ENCODE measurements around the gene UGT1A3. TPM values are rescaled to one million over a fixed set of nuclear protein-coding genes. Genes with fewer than 3 reads are reported as not detected.

The UGT1A3 gene
- total RNA-seq, 1 donor from 2014 or later = not detected

- no peak for DNase-seq (ENCODE audit: low read depth)
These were observed 27.7 kb downstream of the UGT1A3 start for GRCh38 chr2:233756429-233757081.

DNA sequence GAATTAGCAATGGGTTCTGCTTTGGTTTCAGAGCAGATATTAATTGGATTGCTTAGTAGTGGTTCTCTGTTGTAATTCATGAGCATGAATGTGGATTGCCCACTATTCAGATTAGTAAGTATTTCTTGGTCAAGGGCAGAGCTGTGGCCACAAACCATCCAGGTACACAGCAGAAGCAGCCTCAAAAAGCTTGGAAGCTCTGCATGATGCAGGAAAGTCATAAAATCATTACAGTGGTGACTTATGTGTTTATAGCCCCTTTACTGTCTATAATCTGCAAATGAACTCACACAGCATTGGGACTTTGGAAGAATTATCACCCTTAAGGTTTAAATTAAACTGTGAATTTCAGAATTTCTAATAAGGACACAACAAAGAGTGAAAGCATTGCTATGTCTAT is 29.3 kb downstream of the UGT1A3 start:
- DNase-seq (ENCODE audit: low read depth) = no peak

GRCh38 chr2:233758849-233759248 is 30.0 kb downstream of the UGT1A3 start:
- DNase-seq (ENCODE audit: low read depth) = no peak

DNA sequence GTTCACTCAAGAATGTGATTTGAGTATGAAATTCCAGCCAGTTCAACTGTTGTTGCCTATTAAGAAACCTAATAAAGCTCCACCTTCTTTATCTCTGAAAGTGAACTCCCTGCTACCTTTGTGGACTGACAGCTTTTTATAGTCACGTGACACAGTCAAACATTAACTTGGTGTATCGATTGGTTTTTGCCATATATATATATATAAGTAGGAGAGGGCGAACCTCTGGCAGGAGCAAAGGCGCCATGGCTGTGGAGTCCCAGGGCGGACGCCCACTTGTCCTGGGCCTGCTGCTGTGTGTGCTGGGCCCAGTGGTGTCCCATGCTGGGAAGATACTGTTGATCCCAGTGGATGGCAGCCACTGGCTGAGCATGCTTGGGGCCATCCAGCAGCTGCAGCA is 31.2 kb downstream of the UGT1A3 start, which contains the start of gene UGT1A1:
Gene UGT1A1 (plus strand): TSS at position 228 of the 400 bp plus-strand sequence. CDS start 18 bp downstream, at position 246.
- no peak for DNase-seq (ENCODE audit: low read depth)

- no peak for DNase-seq (ENCODE audit: low read depth)
These were observed 32.4 kb downstream of the UGT1A3 start for GRCh38 chr2:233761040-233761769.

DNA sequence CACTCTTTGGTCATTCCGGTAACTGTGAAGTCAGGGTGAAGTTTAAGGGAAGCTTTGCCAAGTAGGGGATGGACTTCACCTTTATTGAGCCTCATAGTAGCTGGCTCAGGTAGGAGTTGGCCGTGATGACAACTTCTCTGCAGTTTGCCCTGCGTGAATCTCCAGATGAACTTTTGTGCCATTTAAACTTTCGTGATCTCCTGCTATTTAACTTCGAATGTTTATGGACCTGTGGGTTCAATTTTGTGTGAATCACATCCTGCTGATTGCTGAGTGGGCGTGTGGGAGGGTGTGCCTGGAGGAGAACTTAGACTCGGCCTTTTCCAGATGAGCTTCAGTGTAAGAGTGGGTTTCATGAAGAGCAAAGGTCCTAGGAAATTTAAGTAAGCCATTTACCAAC is 35.4 kb downstream of the UGT1A3 start:
- no peak for DNase-seq (ENCODE audit: low read depth)

GRCh38 chr2:233764761-233765160 is 35.9 kb downstream of the UGT1A3 start:
- no peak for DNase-seq (ENCODE audit: low read depth)

DNA sequence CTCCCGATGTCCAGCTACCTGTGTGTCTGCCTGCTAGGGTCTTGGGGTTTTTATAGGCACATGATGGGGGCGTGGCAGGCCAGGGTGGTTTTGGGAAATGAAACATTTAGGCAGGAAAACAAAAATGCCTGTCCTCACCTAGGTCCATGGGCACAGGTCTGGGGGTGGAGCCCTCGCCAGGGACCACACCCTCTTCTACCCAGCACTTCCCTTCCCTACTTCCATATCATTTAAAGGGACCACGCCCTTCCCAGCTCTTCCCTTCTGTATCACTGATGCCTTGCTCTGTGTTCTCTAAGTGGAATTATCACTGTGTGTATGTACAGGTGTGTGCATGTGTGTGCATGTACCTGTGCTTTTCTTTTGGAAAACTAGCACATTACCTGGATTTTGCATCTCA is 37.6 kb downstream of the UGT1A3 start:
- no peak for DNase-seq (ENCODE audit: low read depth)

GRCh38 chr2:233768076-233768475 is 39.2 kb downstream of the UGT1A3 start:
- no peak for DNase-seq (ENCODE audit: low read depth)

GRCh38 chr2:233769260-233769659 is 40.4 kb downstream of the UGT1A3 start:
- DNase-seq (ENCODE audit: low read depth) = no peak

- no peak for DNase-seq (ENCODE audit: low read depth)
These were observed 43.3 kb downstream of the UGT1A3 start for GRCh38 chr2:233772153-233772552.

DNA sequence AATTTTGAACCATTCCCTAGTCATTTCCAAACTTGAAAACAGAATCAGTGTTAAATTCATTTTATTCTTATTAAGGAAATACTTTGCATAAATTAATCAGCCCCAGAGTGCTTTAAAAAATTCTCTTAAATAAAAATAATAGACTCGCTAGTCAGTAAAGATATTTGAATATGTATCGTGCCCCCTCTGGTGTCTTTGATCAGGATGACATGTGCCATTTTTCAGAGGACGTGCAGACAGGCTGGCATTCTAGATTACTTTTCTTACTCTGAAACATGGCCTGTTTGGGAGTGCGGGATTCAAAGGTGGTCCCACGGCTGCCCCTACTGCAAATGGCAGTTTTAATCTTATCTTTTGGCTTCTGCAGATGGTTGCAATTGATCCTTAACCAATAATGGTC is 43.7 kb downstream of the UGT1A3 start:
- DNase-seq (ENCODE audit: low read depth) = no peak

GRCh38 chr2:233773854-233774253 is 45.0 kb downstream of the UGT1A3 start:
- DNase-seq (ENCODE audit: low read depth) = no peak

DNA sequence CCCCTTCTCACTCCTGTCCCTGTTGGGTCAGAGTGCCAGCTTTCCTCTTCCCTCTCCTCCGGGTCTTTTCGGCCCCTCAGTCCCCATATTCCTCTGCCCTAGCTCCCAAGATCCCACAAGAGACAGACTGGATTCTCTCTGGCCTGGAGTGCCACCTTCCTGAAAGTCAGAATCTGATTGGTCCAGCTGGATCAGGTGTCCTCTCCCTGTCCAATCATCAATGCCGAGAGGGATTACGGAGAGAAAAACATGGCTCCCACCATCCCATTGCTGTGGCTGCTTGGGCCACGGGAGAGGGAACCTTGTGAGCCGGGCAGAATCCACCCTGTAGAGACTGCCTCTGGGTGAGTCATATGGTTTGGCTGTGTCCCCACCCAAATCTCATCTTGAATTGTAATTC is 46.6 kb downstream of the UGT1A3 start:
- no peak for DNase-seq (ENCODE audit: low read depth)

- DNase-seq (ENCODE audit: low read depth) = no peak
These were observed 49.2 kb downstream of the UGT1A3 start, which contains the start of gene MROH2A for GRCh38 chr2:233778030-233778429. Gene MROH2A (plus strand): TSS chr2:233778330. CDS start chr2:233779359, 1,029 bp downstream.

DNA sequence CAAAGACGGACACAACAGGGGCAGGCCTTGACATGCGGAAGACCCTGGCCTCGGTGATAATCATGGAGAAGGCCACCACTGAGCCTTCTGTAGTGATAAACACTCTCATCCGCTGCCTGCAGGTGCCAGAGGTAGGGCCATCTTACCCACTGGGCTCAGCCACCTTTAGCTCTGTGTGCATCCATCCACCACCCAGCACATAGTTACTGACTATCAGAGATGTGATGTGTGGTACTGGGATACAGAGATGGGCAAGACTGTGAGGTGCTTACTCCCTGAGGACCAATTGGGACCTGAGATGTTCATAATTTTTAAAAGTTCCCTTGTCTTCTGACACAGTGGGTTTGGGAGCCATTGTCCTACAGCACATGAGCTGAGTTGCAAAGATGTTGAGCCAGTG is 50.9 kb downstream of the UGT1A3 start:
- DNase-seq (ENCODE audit: low read depth) = no peak

DNA sequence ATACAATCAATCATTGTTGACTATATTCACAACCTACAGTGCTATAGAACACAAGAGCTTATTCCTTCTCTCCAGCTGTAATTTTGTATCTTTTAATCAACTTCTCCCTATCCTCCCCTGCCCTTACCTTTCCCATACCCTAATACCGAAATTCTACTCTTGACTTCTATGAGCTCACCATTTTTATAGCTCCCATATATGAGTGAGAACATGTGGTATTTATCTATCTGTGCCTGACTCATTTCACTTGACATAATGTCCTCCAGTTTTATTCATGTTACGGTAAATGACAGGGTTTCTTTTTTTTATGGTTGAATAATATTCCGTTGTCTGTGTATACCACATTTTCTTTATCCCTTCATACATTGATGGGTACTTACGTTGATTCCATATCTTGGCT is 51.9 kb downstream of the UGT1A3 start:
- DNase-seq (ENCODE audit: low read depth) = no peak

DNA sequence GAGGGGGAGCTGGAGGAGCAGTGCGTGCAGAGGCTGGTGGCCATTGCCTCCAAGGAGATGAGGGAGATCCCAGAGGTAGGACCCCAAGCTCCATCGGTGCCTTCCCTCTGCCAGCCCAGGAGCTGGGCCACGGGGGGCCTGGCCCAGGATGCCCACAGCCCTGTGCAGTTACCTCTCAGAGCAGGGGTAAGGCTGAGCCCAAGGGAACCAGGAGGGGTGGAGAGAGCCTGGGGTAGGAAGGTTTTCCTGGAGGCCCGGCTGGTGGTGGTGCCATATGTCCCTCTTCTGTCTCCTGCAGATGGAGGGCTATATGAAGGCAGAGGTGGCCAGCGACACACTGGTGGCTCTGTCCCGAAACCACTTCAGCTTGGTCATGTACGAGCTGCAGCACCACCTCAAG is 60.7 kb downstream of the UGT1A3 start:
- no peak for DNase-seq (ENCODE audit: low read depth)

- DNase-seq (ENCODE audit: low read depth) = no peak
These were observed 62.5 kb downstream of the UGT1A3 start for GRCh38 chr2:233791151-233791882.

GRCh38 chr2:233791883-233792329 is 63.1 kb downstream of the UGT1A3 start:
- no peak for DNase-seq (ENCODE audit: low read depth)

DNA sequence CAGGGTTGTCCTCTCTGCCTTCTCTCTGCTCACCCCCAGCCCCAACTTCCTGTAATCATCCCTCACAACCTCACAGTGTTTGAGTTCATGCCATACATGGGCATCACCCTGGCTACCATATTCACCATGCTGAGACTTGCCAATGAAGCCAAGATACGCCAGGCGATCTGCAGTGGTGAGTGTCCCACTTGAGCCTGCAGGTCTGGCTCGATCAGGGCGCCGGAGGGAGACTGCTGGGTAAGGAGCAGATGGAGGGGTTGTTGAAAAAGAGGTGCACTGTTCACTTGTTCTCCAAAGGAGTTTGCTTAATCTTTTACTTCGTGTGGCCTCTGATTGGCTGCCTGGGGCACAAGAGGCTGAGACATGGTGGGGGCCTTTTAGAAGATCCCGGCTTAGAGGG is 63.9 kb downstream of the UGT1A3 start:
- DNase-seq (ENCODE audit: low read depth) = no peak

Data from myocyte (in vitro differentiated cells).